Measurements from ENCODE around the gene KLHL10. TPM values are rescaled to one million over a fixed set of nuclear protein-coding genes. Genes with fewer than 3 reads are reported as not detected.

The KLHL10 gene
- total RNA-seq, 2 donors from 2014 or later = not detected

- Histone ChIP-seq H3K4me3 (no peak overlapping the region), H3K9me3 (no peaks in the 10 kb centered on the region), H3K4me1 (no peaks in the 10 kb centered on the region), H3K27ac (no peak overlapping the region), H3K36me3 (peaks cover 19% of the 10 kb centered on the region), H3K27me3 (no peaks in the 10 kb centered on the region)
- DNase-seq (ENCODE audit: low spot score) = no peak
- TF ChIP-seq CTCF (IDR thresholded peaks at IDR 0.05) = no peak
Measured at GRCh38 chr17:41821776-41822175, 15.8 kb upstream of the KLHL10 start.

DNA sequence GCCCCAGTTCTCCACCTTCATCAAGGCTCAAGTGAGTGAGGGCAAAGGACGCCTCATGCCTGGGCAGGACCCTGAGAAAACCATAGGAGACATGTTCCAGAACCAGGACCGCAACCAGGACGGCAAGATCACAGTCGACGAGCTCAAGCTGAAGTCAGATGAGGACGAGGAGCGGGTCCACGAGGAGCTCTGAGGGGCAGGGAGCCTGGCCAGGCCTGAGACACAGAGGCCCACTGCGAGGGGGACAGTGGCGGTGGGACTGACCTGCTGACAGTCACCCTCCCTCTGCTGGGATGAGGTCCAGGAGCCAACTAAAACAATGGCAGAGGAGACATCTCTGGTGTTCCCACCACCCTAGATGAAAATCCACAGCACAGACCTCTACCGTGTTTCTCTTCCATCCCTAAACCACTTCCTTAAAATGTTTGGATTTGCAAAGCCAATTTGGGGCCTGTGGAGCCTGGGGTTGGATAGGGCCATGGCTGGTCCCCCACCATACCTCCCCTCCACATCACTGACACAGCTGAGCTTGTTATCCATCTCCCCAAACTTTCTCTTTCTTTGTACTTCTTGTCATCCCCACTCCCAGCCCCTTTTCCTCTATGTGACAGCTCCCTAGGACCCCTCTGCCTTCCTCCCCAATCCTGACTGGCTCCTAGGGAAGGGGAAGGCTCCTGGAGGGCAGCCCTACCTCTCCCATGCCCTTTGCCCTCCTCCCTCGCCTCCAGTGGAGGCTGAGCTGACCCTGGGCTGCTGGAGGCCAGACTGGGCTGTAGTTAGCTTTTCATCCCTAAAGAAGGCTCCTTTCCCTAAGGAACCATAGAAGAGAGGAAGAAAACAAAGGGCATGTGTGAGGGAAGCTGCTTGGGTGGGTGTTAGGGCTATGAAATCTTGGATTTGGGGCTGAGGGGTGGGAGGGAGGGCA is 15.1 kb upstream of the KLHL10 start:
- Histone ChIP-seq H3K27me3 (no peaks in the 10 kb centered on the region), H3K9me3 (no peaks in the 10 kb centered on the region), H3K27ac (no peak overlapping the region), H3K4me3 (no peak overlapping the region), H3K4me1 (no peaks in the 10 kb centered on the region), H3K36me3 (peaks cover 23% of the 10 kb centered on the region)
- TF ChIP-seq CTCF (IDR thresholded peaks at IDR 0.05) = no peak
- no peak for DNase-seq (ENCODE audit: low spot score)

- no peak overlapping the region for H3K4me3 ChIP-seq
- no peak for TF ChIP-seq CTCF (IDR thresholded peaks at IDR 0.05)
- H3K4me1 ChIP-seq = no peaks in the 10 kb centered on the region
- peaks cover 30% of the 10 kb centered on the region for H3K36me3 ChIP-seq
- H3K27ac ChIP-seq = no peak overlapping the region
- H3K9me3 ChIP-seq = no peaks in the 10 kb centered on the region
- no peaks in the 10 kb centered on the region for H3K27me3 ChIP-seq
- DNase-seq (ENCODE audit: low spot score) = no peak
Measured at GRCh38 chr17:41823141-41823524, 14.5 kb upstream of the KLHL10 start.

DNA sequence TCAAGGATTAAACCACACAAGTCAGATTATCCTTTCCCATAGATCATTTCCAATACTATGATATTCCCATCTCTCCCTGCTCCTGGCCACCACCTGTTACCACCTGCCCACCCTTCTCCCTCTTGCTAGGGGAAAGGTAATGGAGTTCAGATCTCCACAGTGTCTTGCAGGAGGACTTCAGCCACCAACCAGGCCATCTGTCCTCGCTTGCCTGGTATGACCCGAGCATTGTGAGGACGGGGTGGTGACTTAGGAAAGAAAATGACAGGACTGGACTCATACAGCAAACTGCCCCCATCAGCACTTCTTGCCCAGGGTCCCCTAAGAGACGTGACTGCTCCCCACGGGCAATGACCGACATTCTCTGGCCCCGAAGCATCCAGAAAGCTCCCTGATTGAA is 14.0 kb upstream of the KLHL10 start:
- Histone ChIP-seq H3K27me3 (no peaks in the 10 kb centered on the region), H3K4me1 (no peaks in the 10 kb centered on the region), H3K4me3 (no peak overlapping the region), H3K9me3 (no peaks in the 10 kb centered on the region), H3K36me3 (peaks cover 31% of the 10 kb centered on the region), H3K27ac (no peak overlapping the region)
- no peak for DNase-seq (ENCODE audit: low spot score)
- no peak for TF ChIP-seq CTCF (IDR thresholded peaks at IDR 0.05)

- H3K27ac ChIP-seq = no peak overlapping the region
- DNase-seq (ENCODE audit: low spot score) = no peak
- H3K27me3 ChIP-seq = no peaks in the 10 kb centered on the region
- H3K4me1 ChIP-seq = no peaks in the 10 kb centered on the region
- H3K9me3 ChIP-seq = no peaks in the 10 kb centered on the region
- H3K4me3 ChIP-seq = no peak overlapping the region
- H3K36me3 ChIP-seq = peaks cover 33% of the 10 kb centered on the region
- no peak for TF ChIP-seq CTCF (IDR thresholded peaks at IDR 0.05)
Measured at GRCh38 chr17:41824086-41824485, 13.5 kb upstream of the KLHL10 start.

Data from right atrium auricular region (tissue), 2 donors.